Stimulated activated memory B cell treated with anti-CD40 and anti-IgM and Interleukin-4, amounts not matched to agents 10 μg/mL and 1 μg/mL and 100 μg/mL, for 72 hours (primary cell): ENCODE measurements around the gene HMCN1.
A peak's percentile ranks its signal among the peaks of the same experiment; 100 is the strongest.

Source experiments
- ATAC-seq: fragments of 150-1000 bp; cut with Tn5 transposase; 2 replicates; pipeline ENCODE4 v1.10.0; 2021
- H3K27ac Mint-ChIP-seq: one replicate; pipeline ENCODE4 v1.8.0; 2022; ENCODE audit warnings: mild to moderate bottlenecking, mixed read lengths
- H3K27me3 Mint-ChIP-seq: one replicate; pipeline ENCODE4 v1.8.0; 2022; ENCODE audit warnings: mixed read lengths
- H3K36me3 Mint-ChIP-seq: one replicate; pipeline ENCODE4 v1.8.0; 2022; ENCODE audit warnings: mixed read lengths
- H3K4me1 Mint-ChIP-seq: one replicate; pipeline ENCODE4 v1.8.0; 2022; ENCODE audit warnings: mixed read lengths
- H3K4me3 Mint-ChIP-seq: one replicate; pipeline ENCODE4 v1.8.0; 2022; ENCODE audit warnings: mild to moderate bottlenecking, moderate library complexity, mixed read lengths
- H3K9me3 Mint-ChIP-seq: one replicate; pipeline ENCODE4 v1.8.0; 2022; ENCODE audit warnings: mixed read lengths

HMCN1 gene

GRCh38 chr1:185843297-185843869 is 109.2 kb downstream of the HMCN1 start:
- Mint-ChIP-seq H3K4me3 (no peak overlapping the region), H3K27ac (no peak overlapping the region), H3K36me3 (no peaks in the 10 kb centered on the region), H3K4me1 (no peaks in the 10 kb centered on the region), H3K27me3 (no peaks in the 10 kb centered on the region), H3K9me3 (no peaks in the 10 kb centered on the region)
- ATAC-seq: no peak

GRCh38 chr1:185843986-185844385 is 109.8 kb downstream of the HMCN1 start:
- Mint-ChIP-seq H3K9me3 (no peaks in the 10 kb centered on the region), H3K27me3 (no peaks in the 10 kb centered on the region), H3K36me3 (no peaks in the 10 kb centered on the region), H3K4me3 (no peak overlapping the region), H3K27ac (no peak overlapping the region), H3K4me1 (no peaks in the 10 kb centered on the region)
- no peak for ATAC-seq

GRCh38 chr1:185846672-185847444 is 112.7 kb downstream of the HMCN1 start:
- Mint-ChIP-seq H3K36me3 (no peaks in the 10 kb centered on the region), H3K27ac (no peak overlapping the region), H3K27me3 (no peaks in the 10 kb centered on the region), H3K9me3 (no peaks in the 10 kb centered on the region), H3K4me3 (no peak overlapping the region), H3K4me1 (no peaks in the 10 kb centered on the region)
- peak; percentile 52 for ATAC-seq

DNA sequence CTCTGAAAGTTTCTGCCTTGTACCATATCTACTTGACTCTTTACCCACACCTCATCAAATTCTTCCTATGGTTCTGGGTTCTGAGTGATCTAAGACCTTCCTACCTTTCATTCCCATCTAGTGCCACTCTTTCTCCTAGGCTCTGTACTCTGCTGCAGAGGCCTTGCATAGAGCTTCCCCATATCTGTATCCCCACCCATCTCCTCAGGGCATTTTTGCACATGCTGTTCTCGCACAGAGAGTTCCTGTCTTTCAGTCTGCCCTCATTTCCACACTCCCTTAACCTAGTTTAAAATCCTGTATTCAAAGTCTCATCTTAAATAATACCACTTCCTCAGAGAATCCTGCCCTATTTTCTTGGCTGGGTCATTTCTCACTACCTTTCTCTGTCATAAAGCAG is 114.8 kb downstream of the HMCN1 start:
- no peaks in the 10 kb centered on the region for H3K27me3 Mint-ChIP-seq
- no peak for ATAC-seq
- no peaks in the 10 kb centered on the region for H3K4me1 Mint-ChIP-seq
- no peaks in the 10 kb centered on the region for H3K36me3 Mint-ChIP-seq
- H3K4me3 Mint-ChIP-seq: no peak overlapping the region
- H3K27ac Mint-ChIP-seq: no peak overlapping the region
- H3K9me3 Mint-ChIP-seq: no peaks in the 10 kb centered on the region

GRCh38 chr1:185850366-185850765 is 116.2 kb downstream of the HMCN1 start:
- ATAC-seq: no peak
- Mint-ChIP-seq H3K27me3 (no peaks in the 10 kb centered on the region), H3K9me3 (no peaks in the 10 kb centered on the region), H3K4me3 (no peak overlapping the region), H3K36me3 (no peaks in the 10 kb centered on the region), H3K27ac (no peak overlapping the region), H3K4me1 (no peaks in the 10 kb centered on the region)

GRCh38 chr1:185853739-185854138 is 119.5 kb downstream of the HMCN1 start:
- no peak overlapping the region for H3K27ac Mint-ChIP-seq
- ATAC-seq: no peak
- no peaks in the 10 kb centered on the region for H3K9me3 Mint-ChIP-seq
- H3K36me3 Mint-ChIP-seq: no peaks in the 10 kb centered on the region
- no peak overlapping the region for H3K4me3 Mint-ChIP-seq
- H3K4me1 Mint-ChIP-seq: no peaks in the 10 kb centered on the region
- H3K27me3 Mint-ChIP-seq: no peaks in the 10 kb centered on the region

- Mint-ChIP-seq H3K4me1 (no peaks in the 10 kb centered on the region), H3K27me3 (no peaks in the 10 kb centered on the region), H3K36me3 (no peaks in the 10 kb centered on the region), H3K4me3 (no peak overlapping the region), H3K27ac (no peak overlapping the region), H3K9me3 (no peaks in the 10 kb centered on the region)
- ATAC-seq: no peak
Measured at GRCh38 chr1:185856482-185856881, 122.3 kb downstream of the HMCN1 start.

DNA sequence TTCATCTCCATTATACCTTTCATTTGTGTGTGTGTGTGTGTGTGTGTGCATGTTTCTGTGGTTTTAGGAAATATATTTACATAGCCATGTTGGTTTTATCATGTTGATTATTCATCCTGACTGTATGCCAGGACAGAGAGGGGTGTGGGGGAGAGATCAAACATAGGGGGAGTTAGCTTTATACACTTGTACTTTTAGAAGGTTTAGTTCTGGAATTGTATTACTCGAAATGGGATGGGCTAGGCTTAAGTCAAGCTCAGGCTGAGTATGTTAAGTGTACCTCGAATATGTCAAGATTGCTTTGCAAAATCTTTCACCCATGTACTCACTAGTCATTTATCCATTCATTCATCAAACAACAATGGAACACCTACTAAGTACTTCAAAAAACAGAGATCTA is 123.3 kb downstream of the HMCN1 start:
- Mint-ChIP-seq H3K4me1 (no peaks in the 10 kb centered on the region), H3K4me3 (no peak overlapping the region), H3K27me3 (no peaks in the 10 kb centered on the region), H3K9me3 (no peaks in the 10 kb centered on the region), H3K27ac (no peak overlapping the region), H3K36me3 (no peaks in the 10 kb centered on the region)
- ATAC-seq: no peak

- Mint-ChIP-seq H3K27ac (no peak overlapping the region), H3K27me3 (no peaks in the 10 kb centered on the region)
- ATAC-seq: no peak
Measured at GRCh38 chr1:185860311-185860710, 126.1 kb downstream of the HMCN1 start.

DNA sequence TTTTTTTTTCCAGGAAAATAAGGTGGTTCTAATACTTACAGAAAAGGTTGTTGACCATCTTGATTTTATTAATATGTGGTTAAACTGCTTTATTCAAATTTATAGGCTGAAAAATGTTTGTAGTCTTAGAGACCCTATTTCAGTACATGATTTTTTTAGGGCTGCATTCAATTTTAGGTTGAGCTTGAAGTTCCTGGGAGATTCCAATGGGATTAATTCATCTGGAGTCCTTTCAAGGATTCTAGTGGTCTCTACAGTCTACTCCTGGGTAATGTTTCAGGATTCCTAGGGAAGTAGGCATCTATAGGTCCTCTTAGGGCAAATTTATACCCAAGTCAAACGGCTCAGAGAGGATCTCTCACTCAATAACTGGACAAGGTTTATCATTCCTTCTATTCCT is 126.7 kb downstream of the HMCN1 start:
- H3K4me1 Mint-ChIP-seq: no peaks in the 10 kb centered on the region
- no peaks in the 10 kb centered on the region for H3K36me3 Mint-ChIP-seq
- no peak for ATAC-seq
- H3K9me3 Mint-ChIP-seq: no peaks in the 10 kb centered on the region
- H3K4me3 Mint-ChIP-seq: no peak overlapping the region
- no peak overlapping the region for H3K27ac Mint-ChIP-seq
- no peaks in the 10 kb centered on the region for H3K27me3 Mint-ChIP-seq

More at GRCh38 chr1:185860311-185860710, 126.1 kb downstream of the HMCN1 start:
- Mint-ChIP-seq H3K9me3 (no peaks in the 10 kb centered on the region), H3K4me3 (no peak overlapping the region), H3K36me3 (no peaks in the 10 kb centered on the region), H3K4me1 (no peaks in the 10 kb centered on the region)

DNA sequence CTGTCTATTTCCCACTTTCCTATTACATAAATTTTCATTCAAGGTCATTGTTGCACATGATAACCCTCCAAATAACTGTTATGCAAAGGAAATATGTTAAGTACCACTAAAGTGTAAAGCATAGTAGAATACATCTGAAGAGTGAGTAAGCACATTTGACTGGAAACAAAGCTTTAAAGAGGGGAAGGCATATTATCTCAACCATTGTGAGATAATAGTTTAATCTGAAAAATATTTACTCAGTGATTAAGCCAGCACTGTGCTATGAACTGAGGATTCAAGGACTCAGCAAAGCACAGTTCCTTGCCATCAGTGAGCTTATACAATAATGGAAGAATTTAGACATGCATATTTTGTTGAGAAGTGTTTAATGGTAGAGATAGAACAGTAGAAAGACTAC is 127.4 kb downstream of the HMCN1 start:
- no peaks in the 10 kb centered on the region for H3K4me1 Mint-ChIP-seq
- no peak for ATAC-seq

GRCh38 chr1:185862235-185862634 is 128.0 kb downstream of the HMCN1 start:
- Mint-ChIP-seq H3K4me3 (no peak overlapping the region), H3K36me3 (no peaks in the 10 kb centered on the region), H3K9me3 (no peaks in the 10 kb centered on the region), H3K27ac (no peak overlapping the region), H3K4me1 (no peaks in the 10 kb centered on the region), H3K27me3 (peaks cover 2% of the 10 kb centered on the region)
- no peak for ATAC-seq

More for the DNA sequence above, 127.4 kb downstream of the HMCN1 start:
- Mint-ChIP-seq H3K27ac (no peak overlapping the region), H3K4me3 (no peak overlapping the region), H3K27me3 (no peaks in the 10 kb centered on the region), H3K36me3 (no peaks in the 10 kb centered on the region), H3K9me3 (no peaks in the 10 kb centered on the region)

GRCh38 chr1:185864331-185864730 is 130.1 kb downstream of the HMCN1 start:
- H3K27me3 Mint-ChIP-seq: peaks cover 9% of the 10 kb centered on the region
- no peak overlapping the region for H3K4me3 Mint-ChIP-seq
- no peak for ATAC-seq
- no peaks in the 10 kb centered on the region for H3K4me1 Mint-ChIP-seq
- H3K9me3 Mint-ChIP-seq: peaks cover 2% of the 10 kb centered on the region
- H3K27ac Mint-ChIP-seq: no peak overlapping the region
- H3K36me3 Mint-ChIP-seq: no peaks in the 10 kb centered on the region

DNA sequence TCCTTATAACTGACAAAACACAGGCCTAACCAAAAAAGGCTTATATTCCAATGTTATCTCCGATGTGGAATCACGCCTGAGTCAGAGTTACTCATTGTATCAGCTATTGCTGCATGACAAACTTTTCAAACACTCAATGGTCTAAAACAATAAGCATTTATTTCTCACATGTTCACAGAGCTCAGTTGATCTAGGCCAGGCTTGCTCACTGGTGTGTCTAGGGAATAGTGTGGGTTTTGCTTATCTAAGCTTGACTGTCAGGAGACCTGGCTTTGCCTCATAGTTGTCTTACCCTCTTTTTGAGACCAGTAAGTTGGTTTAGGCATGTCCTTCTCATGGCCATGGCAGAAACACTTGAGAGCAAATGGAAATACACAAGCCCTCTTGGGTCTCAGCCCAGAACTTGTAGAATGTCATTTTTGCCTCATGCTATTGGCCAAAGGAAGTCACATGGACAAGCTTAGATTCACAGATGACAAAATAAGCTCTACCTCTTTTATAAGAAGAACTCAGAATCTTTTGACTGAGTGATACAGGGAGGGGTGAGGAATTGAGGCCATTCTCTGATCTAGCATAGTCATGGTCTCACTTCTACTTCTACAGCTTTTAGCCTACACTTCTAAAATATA is 130.8 kb downstream of the HMCN1 start:
- Mint-ChIP-seq H3K9me3 (peaks cover 2% of the 10 kb centered on the region), H3K27ac (no peak overlapping the region), H3K4me1 (no peaks in the 10 kb centered on the region), H3K27me3 (peaks cover 9% of the 10 kb centered on the region), H3K4me3 (no peak overlapping the region), H3K36me3 (no peaks in the 10 kb centered on the region)
- ATAC-seq: no peak

- ATAC-seq: no peak
- Mint-ChIP-seq H3K27me3 (peaks cover 9% of the 10 kb centered on the region), H3K36me3 (no peaks in the 10 kb centered on the region), H3K4me1 (no peaks in the 10 kb centered on the region), H3K4me3 (no peak overlapping the region), H3K27ac (no peak overlapping the region), H3K9me3 (peaks cover 2% of the 10 kb centered on the region)
Measured at GRCh38 chr1:185869590-185869989, 135.4 kb downstream of the HMCN1 start.

DNA sequence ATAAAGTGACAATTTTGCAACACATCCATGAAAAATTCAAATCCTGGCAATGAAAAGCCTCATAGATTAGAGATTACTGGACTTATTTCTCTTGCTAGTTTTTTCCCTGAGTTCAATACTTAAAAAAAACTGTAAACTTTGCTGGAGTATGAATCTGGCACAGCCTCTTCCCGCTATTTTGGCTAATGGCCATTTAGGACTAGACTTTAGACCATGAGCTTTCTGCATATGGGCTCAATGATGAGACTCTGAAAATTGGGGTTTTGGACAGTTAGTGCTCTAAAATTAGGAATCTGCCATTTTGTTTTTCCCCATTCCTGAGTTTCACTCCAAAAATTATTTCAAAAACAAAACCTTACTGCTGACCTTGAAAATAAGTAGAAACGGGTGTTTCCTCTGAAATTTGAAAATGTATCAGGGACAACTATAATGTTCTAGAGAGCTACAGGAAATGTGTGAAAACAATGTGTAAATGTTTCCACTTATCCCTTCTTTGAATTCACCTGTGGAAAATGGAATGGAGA is 137.5 kb downstream of the HMCN1 start:
- Mint-ChIP-seq H3K4me1 (no peaks in the 10 kb centered on the region), H3K27me3 (peaks cover 9% of the 10 kb centered on the region), H3K9me3 (peaks cover 2% of the 10 kb centered on the region), H3K27ac (no peak overlapping the region), H3K36me3 (no peaks in the 10 kb centered on the region), H3K4me3 (no peak overlapping the region)
- no peak for ATAC-seq
